Measurements from ENCODE around the gene AXL. TPM values are rescaled to one million over a fixed set of nuclear protein-coding genes. Genes with fewer than 3 reads are reported as not detected.
A peak's percentile ranks its signal among the peaks of the same experiment; 100 is the strongest.

AXL gene
- total and polyA plus RNA-seq, 4 donors: 4.3 to 24.8 (median 12.1) TPM

- DNase-seq (ENCODE audit: low spot score): peak; percentile 96
- TF ChIP-seq EGR1 (IDR thresholded peaks at IDR 0.05; ENCODE audit: low read depth in 2 of 2) (no peak), FOXA2 (IDR thresholded peaks at IDR 0.05) (peak; percentile 47), HNF4A (conservative IDR thresholded peaks at IDR 0.05) (peak in 1 of 2 donors; percentile 6), JUND (IDR thresholded peaks at IDR 0.05) (no peak), NR2F2 (IDR thresholded peaks at IDR 0.05) (peak; percentile 28), TAF1 (conservative IDR thresholded peaks at IDR 0.05) (no peak), RXRA (IDR thresholded peaks at IDR 0.05) (peak in 1 of 2 donors; percentile 23), ZBTB33 (IDR thresholded peaks at IDR 0.05) (no peak), ATF3 (IDR thresholded peaks at IDR 0.05) (no peak), RAD21 (IDR thresholded peaks at IDR 0.05) (peak; percentile 94 to 96)
- TF ChIP-seq, protein P1, sequence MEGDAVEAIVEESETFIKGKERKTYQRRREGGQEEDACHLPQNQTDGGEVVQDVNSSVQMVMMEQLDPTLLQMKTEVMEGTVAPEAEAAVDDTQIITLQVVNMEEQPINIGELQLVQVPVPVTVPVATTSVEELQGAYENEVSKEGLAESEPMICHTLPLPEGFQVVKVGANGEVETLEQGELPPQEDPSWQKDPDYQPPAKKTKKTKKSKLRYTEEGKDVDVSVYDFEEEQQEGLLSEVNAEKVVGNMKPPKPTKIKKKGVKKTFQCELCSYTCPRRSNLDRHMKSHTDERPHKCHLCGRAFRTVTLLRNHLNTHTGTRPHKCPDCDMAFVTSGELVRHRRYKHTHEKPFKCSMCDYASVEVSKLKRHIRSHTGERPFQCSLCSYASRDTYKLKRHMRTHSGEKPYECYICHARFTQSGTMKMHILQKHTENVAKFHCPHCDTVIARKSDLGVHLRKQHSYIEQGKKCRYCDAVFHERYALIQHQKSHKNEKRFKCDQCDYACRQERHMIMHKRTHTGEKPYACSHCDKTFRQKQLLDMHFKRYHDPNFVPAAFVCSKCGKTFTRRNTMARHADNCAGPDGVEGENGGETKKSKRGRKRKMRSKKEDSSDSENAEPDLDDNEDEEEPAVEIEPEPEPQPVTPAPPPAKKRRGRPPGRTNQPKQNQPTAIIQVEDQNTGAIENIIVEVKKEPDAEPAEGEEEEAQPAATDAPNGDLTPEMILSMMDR (IDR thresholded peaks at IDR 0.05; ENCODE audit: low read depth, low read length, missing input control): peak; percentile 99
- H3K4me1 ChIP-seq (ENCODE audit: control insufficient read depth in 4 of 4, insufficient read depth in 4 of 4, low read length in 3 of 4): peaks cover 0 to 35% (median 25%) of the 10 kb centered on the region in 4 donors
- peak overlapping the region; percentile 86 to 97 for H3K27ac ChIP-seq (ENCODE audit: low read depth in 1 of 2, low read length in 2 of 2)
- no peak overlapping the region for H3K4me3 ChIP-seq (ENCODE audit: low read depth in 1 of 3, low read length in 3 of 3)
- no peaks in the 10 kb centered on the region for H3K27me3 ChIP-seq (ENCODE audit: control insufficient read depth in 4 of 4, insufficient read depth in 4 of 4, low read length in 3 of 4)
- no peaks in the 10 kb centered on the region for H3K9me3 ChIP-seq (ENCODE audit: control insufficient read depth in 4 of 4, low read length in 3 of 4)
- peaks cover 14 to 40% (median 27%) of the 10 kb centered on the region in 4 donors for H3K36me3 ChIP-seq (ENCODE audit: control insufficient read depth in 4 of 4, insufficient read depth in 3 of 4, low read depth in 1 of 4, low read length in 3 of 4)
- peak overlapping the region; percentile 94 to 97 for H3K9ac ChIP-seq (ENCODE audit: low read depth in 1 of 2, low read length in 2 of 2)
- 27% methylated on average over 8 of the region's 8 CpGs for WGBS
These were observed 89.6 kb downstream of the AXL start for GRCh38 chr19:41308450-41309179.

DNA sequence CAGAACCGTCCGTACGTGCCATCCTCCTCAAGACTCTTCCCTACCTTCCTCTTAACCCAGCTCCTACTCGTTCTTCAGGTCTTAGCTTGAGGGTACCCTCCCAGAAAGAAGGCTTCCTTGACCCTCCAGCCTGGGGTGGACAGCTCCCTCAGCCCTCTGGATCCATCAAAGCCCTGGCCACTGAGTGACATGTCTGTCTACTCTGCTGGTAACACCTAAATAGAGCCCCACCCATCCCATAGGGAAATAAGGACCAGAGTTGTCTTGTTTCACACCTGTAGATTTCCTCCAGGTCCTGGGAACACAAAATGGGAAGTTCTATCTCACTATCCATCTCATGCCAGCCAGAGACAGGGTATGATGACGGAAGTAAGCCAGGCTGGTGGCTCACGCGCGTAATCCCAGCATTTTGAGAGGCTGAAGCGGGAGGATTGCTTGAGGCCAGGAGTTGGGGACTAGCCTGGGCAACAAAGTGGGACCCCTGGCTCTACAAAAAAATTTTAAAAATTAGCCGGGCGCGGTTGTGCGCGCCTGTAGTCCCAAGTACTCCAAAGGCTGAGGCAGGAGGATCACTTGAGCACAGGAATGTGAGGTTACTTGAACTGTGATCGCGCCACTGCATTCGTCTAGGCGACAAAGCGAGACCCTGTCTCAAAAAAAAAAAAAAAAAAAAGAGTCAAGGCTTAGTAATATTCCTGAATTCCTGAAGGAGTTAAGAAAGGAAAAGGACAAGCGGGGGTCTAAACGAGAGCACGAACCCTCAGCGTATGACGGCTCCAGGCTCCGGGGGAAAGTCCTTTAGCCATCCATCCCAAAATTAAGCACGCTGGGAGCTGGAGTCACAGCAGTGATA, 90.4 kb downstream of the AXL start:
- Histone ChIP-seq H3K36me3 (ENCODE audit: control insufficient read depth in 4 of 4, insufficient read depth in 3 of 4, low read depth in 1 of 4, low read length in 3 of 4) (peaks cover 10 to 32% (median 20%) of the 10 kb centered on the region in 4 donors), H3K9ac (ENCODE audit: low read depth in 1 of 2, low read length in 2 of 2) (peak overlapping the region; percentile 94 to 97)
- WGBS: 10% methylated on average over 26 of the region's 26 CpGs

More for the DNA sequence above, 90.4 kb downstream of the AXL start:
- Histone ChIP-seq H3K4me3 (ENCODE audit: low read depth in 1 of 3, low read length in 3 of 3) (peak overlapping the region; percentile 80 to 100 (median 93)), H3K9me3 (ENCODE audit: control insufficient read depth in 4 of 4, low read length in 3 of 4) (no peaks in the 10 kb centered on the region), H3K27me3 (ENCODE audit: control insufficient read depth in 4 of 4, insufficient read depth in 4 of 4, low read length in 3 of 4) (no peaks in the 10 kb centered on the region), H3K27ac (ENCODE audit: low read depth in 1 of 2, low read length in 2 of 2) (peak overlapping the region; percentile 86 to 97), H3K4me1 (ENCODE audit: control insufficient read depth in 4 of 4, insufficient read depth in 4 of 4, low read length in 3 of 4) (peaks cover 0 to 35% (median 25%) of the 10 kb centered on the region in 4 donors)
- no peak for DNase-seq (ENCODE audit: low spot score)
- no peak for TF ChIP-seq EGR1 (IDR thresholded peaks at IDR 0.05; ENCODE audit: low read depth in 2 of 2)
- peak in 1 of 2 donors; percentile 10 for TF ChIP-seq JUND (IDR thresholded peaks at IDR 0.05)

Measured in liver (tissue), 9 donors.